HepG2 (cell line): ENCODE measurements around the gene SLC39A3. TPM values are rescaled to one million over a fixed set of nuclear protein-coding genes. Genes with fewer than 3 reads are reported as not detected.

Experiments
- CEBPG ChIP-seq: IDR thresholded peaks from 2 replicates; pipeline ENCODE4 v1.6.1; 2016
- HNRNPK ChIP-seq: fragments of 200-400 bp; formaldehyde crosslinking; IDR thresholded peaks from 2 replicates; pipeline ENCODE4 v1.6.1; 2018; ENCODE audit warnings: low read length, low read depth, moderate library complexity, mild to moderate bottlenecking; ENCODE audit not compliant: poor library complexity, severe bottlenecking
- HNRNPLL ChIP-seq: fragments of 200-400 bp; formaldehyde crosslinking; IDR thresholded peaks from 2 replicates; pipeline ENCODE4 v1.6.1; 2017; ENCODE audit warnings: mild to moderate bottlenecking, low read depth, low read length; ENCODE audit not compliant: poor library complexity, severe bottlenecking
- KMT2A ChIP-seq: sonication (generic); formaldehyde crosslinking; IDR thresholded peaks from 2 replicates; pipeline ENCODE4 v1.4.0; 2020; ENCODE audit warnings: missing genetic modification reagents
- MTF1 ChIP-seq: sonication (generic); formaldehyde crosslinking; IDR thresholded peaks from 2 replicates; pipeline ENCODE4 v1.5.0; 2020; ENCODE audit warnings: missing genetic modification reagents
- ZNF407 ChIP-seq: sonication (generic); formaldehyde crosslinking; IDR thresholded peaks from one replicate; pipeline ENCODE4 v1.5.1; 2020; ENCODE audit warnings: mild to moderate bottlenecking, missing genetic modification reagents; ENCODE audit errors: not compliant biosample characterization
- ZNF609 ChIP-seq: sonication (generic); formaldehyde crosslinking; IDR thresholded peaks from 2 replicates; pipeline ENCODE4 v1.4.0; 2020; ENCODE audit warnings: mild to moderate bottlenecking, missing genetic modification reagents, borderline replicate concordance
- ZNF766 ChIP-seq: sonication (generic); formaldehyde crosslinking; IDR thresholded peaks from 2 replicates; pipeline ENCODE4 v1.5.0; 2020; ENCODE audit warnings: missing genetic modification reagents, borderline replicate concordance
- polyA plus RNA-seq, 8 experiments: library from polyadenylated mRNA; depleted of rRNA in 3 of 8; stranded (reverse) in 7 of 8; unstranded in 1 of 8; fragments of >200 nt; fragmentation: Illumina TruSeq in 4 of 8; extraction: Trizol in 4 of 8; gene quantifications; 2 replicates each; pipeline versions ENCODE4 v1.2.1 to v1.2.3, GENCODE V29; 2011 to 2016; ENCODE audit warnings: low read depth in 4 of 8, missing spikeins in 1 of 8, mixed read lengths in 1 of 8; ENCODE audit not compliant: insufficient read depth in 1 of 8
- total RNA-seq, 5 experiments: library from RNA; depleted of rRNA; stranded (reverse); fragments of >200 nt; fragmentation: Illumina TruSeq; extraction: Trizol; gene quantifications; 2 replicates each; pipeline ENCODE4 v1.2.3, GENCODE V29; 2016; ENCODE audit warnings: low read depth in 1 of 5
- TF ChIP-seq, protein P1 (sequence below): sonication (generic); formaldehyde crosslinking; IDR thresholded peaks from 2 replicates; pipeline ENCODE4 v1.4.0; 2020; ENCODE audit warnings: mild to moderate bottlenecking, missing genetic modification reagents

SLC39A3 gene
- total and polyA plus RNA-seq, 2 of the 13 experiments (the other 11 are each of a cell fraction or from before 2014, with no cell fraction given): 33.6 to 41.6 TPM

GRCh38 chr19:2702170-2703076, 37.4 kb downstream of the SLC39A3 start, which contains the start of gene GNG7 (continued):
- TF ChIP-seq HNRNPLL (no peak), KMT2A (CRISPR knock-in tag) (no peak), ZNF609 (CRISPR knock-in tag) (no peak), HNRNPK (peak; percentile 65), ZNF407 (no peak), CEBPG (CRISPR knock-in tag) (no peak), ZNF766 (CRISPR knock-in tag) (no peak), MTF1 (no peak)
- TF ChIP-seq, protein P1, sequence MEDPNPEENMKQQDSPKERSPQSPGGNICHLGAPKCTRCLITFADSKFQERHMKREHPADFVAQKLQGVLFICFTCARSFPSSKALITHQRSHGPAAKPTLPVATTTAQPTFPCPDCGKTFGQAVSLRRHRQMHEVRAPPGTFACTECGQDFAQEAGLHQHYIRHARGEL (CRISPR knock-in tag): no peak
